GM21529 (cell line): ENCODE data around the gene PEAK3.

Experiments
- ATAC-seq: cut with Tn5 transposase; IDR thresholded peaks from one replicate; pipeline ENCODE4 v1.9.1; 2021; ENCODE audit not compliant: unreplicated experiment

PEAK3 gene

GRCh38 chr19:2271234-2272103 lies 10.5 kb downstream of the PEAK3 start:
- no peak for ATAC-seq

GRCh38 chr19:2270423-2271233 lies 11.3 kb downstream of the PEAK3 start:
- no peak for ATAC-seq

GRCh38 chr19:2270157-2270422 lies 11.9 kb downstream of the PEAK3 start:
- ATAC-seq = no peak

GRCh38 chr19:2269244-2270156 lies 12.5 kb downstream of the PEAK3 start:
- peak; percentile 50 for ATAC-seq

GRCh38 chr19:2268861-2269243 lies 13.1 kb downstream of the PEAK3 start:
- no peak for ATAC-seq

- ATAC-seq = no peak
Measured at GRCh38 chr19:2268480-2268830, 13.5 kb downstream of the PEAK3 start.

GRCh38 chr19:2266183-2266993 lies 15.6 kb downstream of the PEAK3 start:
- peak; percentile 29 for ATAC-seq

- no peak for ATAC-seq
Measured at GRCh38 chr19:2261438-2262172, 20.4 kb downstream of the PEAK3 start.

- no peak for ATAC-seq
Measured at GRCh38 chr19:2260341-2260805, 21.6 kb downstream of the PEAK3 start.

GRCh38 chr19:2259336-2259735 lies 22.6 kb downstream of the PEAK3 start:
- no peak for ATAC-seq

- no peak for ATAC-seq
Measured at GRCh38 chr19:2255982-2256685, 25.8 kb downstream of the PEAK3 start, which contains the start of gene JSRP1. JSRP1 (minus strand) TSS chr19:2256417; CDS start chr19:2255314, 1,103 bp downstream.

GRCh38 chr19:2255112-2255845 lies 26.7 kb downstream of the PEAK3 start:
- no peak for ATAC-seq

- no peak for ATAC-seq
Measured at GRCh38 chr19:2254064-2254872, 27.7 kb downstream of the PEAK3 start.

- ATAC-seq = no peak
Measured at GRCh38 chr19:2253106-2254063, 28.6 kb downstream of the PEAK3 start.

- ATAC-seq = no peak
Measured at GRCh38 chr19:2252797-2253105, 29.2 kb downstream of the PEAK3 start.

- no peak for ATAC-seq
Measured at GRCh38 chr19:2252055-2252796, 29.7 kb downstream of the PEAK3 start.
